ENCODE data around the gene AP3M1.

- no peak for TF ChIP-seq CTCF (conservative IDR thresholded peaks at IDR 0.05 in 1 of 2, IDR thresholded peaks at IDR 0.05 in 1 of 2; ENCODE audit: extremely low read depth in 1 of 2, insufficient read depth in 1 of 2, low read depth in 1 of 2, low read length in 2 of 2)
- no peak for TF ChIP-seq EZH2 (IDR thresholded peaks at IDR 0.05; ENCODE audit: borderline replicate concordance, low read length)
Observed at GRCh38 chr10:74122060-74122459, 28.6 kb downstream of the AP3M1 start.

Measured in mammary epithelial cell (primary cell).